ENCODE data around the gene SSH3. TPM values are rescaled to one million over a fixed set of nuclear protein-coding genes. Genes with fewer than 3 reads are reported as not detected.

Gene SSH3
- total and polyA plus RNA-seq, 2 of the 8 experiments (the other 6 are each of a cell fraction or from before 2014, with no cell fraction given), result 16.9 to 19.8 TPM

DNA sequence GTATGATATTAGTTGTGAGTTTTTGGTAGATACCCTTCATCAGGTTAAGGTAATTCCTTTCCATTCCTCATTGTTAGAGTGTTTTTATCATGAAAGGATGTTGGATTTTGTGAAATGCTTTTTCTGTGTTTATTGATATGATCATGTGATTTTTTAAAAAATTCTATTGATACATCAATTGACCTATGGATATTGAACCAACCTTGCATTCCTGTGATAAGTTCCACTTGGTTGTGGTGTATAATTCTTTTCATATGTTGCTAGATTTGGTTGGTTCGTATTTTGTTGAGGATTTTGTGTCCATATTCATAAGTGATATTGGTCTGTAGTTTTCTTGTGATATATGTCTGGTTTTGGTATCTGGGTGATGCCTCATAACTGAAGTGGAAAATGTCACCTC lies 7.5 kb upstream of the SSH3 start (continued):
- no peak for TF ChIP-seq FOSL1 (IDR thresholded peaks at IDR 0.05; ENCODE audit: insufficient read depth, low read depth, low read length)
- no peak for TF ChIP-seq CBX5 (IDR thresholded peaks at IDR 0.05; ENCODE audit: low read depth, low read length)
